HG03108 (cell line): Measurements from ENCODE around the gene TTC27.
"Not testable (repeated sequence)": the region's sequence is repeated elsewhere in the genome, so short reads cannot be mapped to it uniquely, and the experiment has no call there.

ENCODE experiments used
- ATAC-seq: cut with Tn5 transposase; IDR thresholded peaks from one replicate; pipeline ENCODE4 v1.9.1; 2021; ENCODE audit warnings: moderate library complexity; ENCODE audit not compliant: unreplicated experiment

The TTC27 gene

GRCh38 chr2:32843699-32844098 is 215.8 kb downstream of the TTC27 start:
- no peak for ATAC-seq

GRCh38 chr2:32844253-32844652 is 216.4 kb downstream of the TTC27 start:
- no peak for ATAC-seq

- ATAC-seq, result not testable (repeated sequence)
Observed at GRCh38 chr2:32846274-32846673, 218.4 kb downstream of the TTC27 start.

- no peak for ATAC-seq
Observed at GRCh38 chr2:32847734-32848133, 219.9 kb downstream of the TTC27 start.

- no peak for ATAC-seq
Observed at GRCh38 chr2:32849456-32850194, 221.8 kb downstream of the TTC27 start.

GRCh38 chr2:32851777-32852439 is 224.1 kb downstream of the TTC27 start:
- no peak for ATAC-seq

GRCh38 chr2:32852856-32853255 is 225.0 kb downstream of the TTC27 start:
- no peak for ATAC-seq

- ATAC-seq, result no peak
Observed at GRCh38 chr2:32856891-32857290, 229.0 kb downstream of the TTC27 start.

GRCh38 chr2:32858713-32859112 is 230.9 kb downstream of the TTC27 start:
- no peak for ATAC-seq

GRCh38 chr2:32860385-32860784 is 232.5 kb downstream of the TTC27 start:
- no peak for ATAC-seq

GRCh38 chr2:32862269-32863055 is 234.6 kb downstream of the TTC27 start:
- no peak for ATAC-seq

GRCh38 chr2:32863326-32863725 is 235.5 kb downstream of the TTC27 start:
- ATAC-seq, result no peak

- ATAC-seq, result no peak
Observed at GRCh38 chr2:32863803-32864202, 236.0 kb downstream of the TTC27 start.

- no peak for ATAC-seq
Observed at GRCh38 chr2:32864334-32865111, 236.7 kb downstream of the TTC27 start.

GRCh38 chr2:32865399-32866068 is 237.7 kb downstream of the TTC27 start:
- ATAC-seq, result no peak

GRCh38 chr2:32866462-32866861 is 238.6 kb downstream of the TTC27 start:
- not testable (repeated sequence) for ATAC-seq
